A549 (cell line): Measurements from ENCODE around the gene ZNF385B. TPM values are rescaled to one million over a fixed set of nuclear protein-coding genes. Genes with fewer than 3 reads are reported as not detected.

Source experiments
- ATAC-seq, 2 experiments: fragments of 200-7000 bp in 1 of 2; fragments of >200 bp in 1 of 2; cut with Nextera tagmentation in 1 of 2; cut with Tn5 transposase in 1 of 2; 3 replicates each; pipeline versions ENCODE4 v1.8.0 to v1.9.1; 2018 to 2020; ENCODE audit warnings: mild to moderate bottlenecking in 1 of 2, moderate library complexity in 1 of 2
- CTCF ChIA-PET: fragments of 300-600 bp; sonication (Branson Sonifier 250); formaldehyde crosslinking; extraction: SDS; loops from one replicate; lab custom pipeline; 2021; ENCODE audit warnings: antibody characterized with exemption, inconsistent platforms; lab: Yijun Ruan, JAX
- POLR2A ChIA-PET: fragments of 350-600 bp; formaldehyde crosslinking; extraction: SDS; loops from one replicate; lab custom pipeline; 2021; ENCODE audit warnings: antibody characterized with exemption, inconsistent platforms; lab: Yijun Ruan, JAX
- DNase-seq, 2 experiments: peaks; one replicate each; pipeline versions ENCODE4 v3.0.0 to v3.0.0-alpha.2; 2011 to 2016; ENCODE audit warnings: low read depth in 1 of 2, low spot score in 1 of 2
- FAIRE-seq: peaks from 2 replicates; lab custom pipeline; 2011; peaks lifted over from hg19 to GRCh38; lab: Jason Lieb, UNC
- H3K27ac ChIP-seq, 2 experiments: fragments of >200 bp; sonication (Bioruptor Twin); formaldehyde crosslinking; 3 replicates each; pipeline ENCODE4 v1.5.1; 2016 to 2017
- H3K4me1 ChIP-seq: fragments of >200 bp; sonication (Bioruptor Twin); formaldehyde crosslinking; 3 replicates; pipeline ENCODE4 v1.6.1; 2016
- H3K4me2 ChIP-seq: fragments of >200 bp; sonication (Bioruptor Twin); formaldehyde crosslinking; 3 replicates; pipeline ENCODE4 v1.6.1; 2016
- H3K4me3 ChIP-seq: fragments of >200 bp; sonication (Bioruptor Twin); formaldehyde crosslinking; 3 replicates; pipeline ENCODE4 v1.5.1; 2016
- H3K9me3 ChIP-seq: fragments of >200 bp; sonication (Bioruptor Twin); formaldehyde crosslinking; 3 replicates; pipeline ENCODE4 v1.6.1; 2016
- BHLHE40 ChIP-seq: IDR thresholded peaks from 2 replicates; pipeline ENCODE4 v1.6.1; 2012; ENCODE audit warnings: low read depth, low read length, inconsistent platforms
- CBX2 ChIP-seq: fragments of 200-600 bp; sonication (generic); IDR thresholded peaks from 2 replicates; pipeline ENCODE4 v1.6.1; 2016; ENCODE audit warnings: low read depth, mild to moderate bottlenecking, borderline replicate concordance
- CBX8 ChIP-seq: fragments of 200-600 bp; sonication (generic); IDR thresholded peaks from 2 replicates; pipeline ENCODE4 v1.6.1; 2016
- CEBPB ChIP-seq, 2 experiments: fragments of >200 bp in 1 of 2; sonication (Bioruptor Twin) in 1 of 2; formaldehyde crosslinking in 1 of 2; IDR thresholded peaks; 2 replicates each; pipeline ENCODE4 v1.6.1; 2012 to 2016
- CHD4 ChIP-seq: fragments of 200-600 bp; sonication (generic); IDR thresholded peaks from 2 replicates; pipeline ENCODE4 v1.6.1; 2016; ENCODE audit warnings: antibody characterized with exemption, mild to moderate bottlenecking, borderline replicate concordance
- CTCF ChIP-seq: fragments of >200 bp; sonication (Bioruptor Twin); formaldehyde crosslinking; IDR thresholded peaks from 3 replicates; pipeline ENCODE4 v1.5.1; 2016
- EHF ChIP-seq: fragments of 250-450 bp; sonication (Bioruptor Pico); IDR thresholded peaks from 2 replicates; pipeline ENCODE4 v1.5.0; 2020; ENCODE audit warnings: mild to moderate bottlenecking
- ELK1 ChIP-seq: fragments of 150-350 bp; IDR thresholded peaks from 2 replicates; pipeline ENCODE4 v1.6.1; 2014; ENCODE audit warnings: low read depth, mild to moderate bottlenecking, low read length
- FOSL2 ChIP-seq, 2 experiments: fragments of 450-650 bp in 1 of 2; fragments of >200 bp in 1 of 2; sonication (Bioruptor Twin) in 1 of 2; formaldehyde crosslinking; IDR thresholded peaks; 2 replicates each; pipeline versions ENCODE4 v1.5.0 to v1.6.1; 2016 to 2020; ENCODE audit warnings: mild to moderate bottlenecking in 1 of 2, moderate library complexity in 1 of 2
- HOXA7 ChIP-seq: fragments of 250-450 bp; sonication (Bioruptor Pico); IDR thresholded peaks from 2 replicates; pipeline ENCODE4 v1.5.0; 2020; ENCODE audit warnings: mild to moderate bottlenecking, moderate library complexity
- HOXB13 ChIP-seq: fragments of 250-450 bp; sonication (Bioruptor Pico); IDR thresholded peaks from 2 replicates; pipeline ENCODE4 v1.5.0; 2020; ENCODE audit warnings: low read depth, mild to moderate bottlenecking, moderate library complexity
- HOXB5 ChIP-seq: fragments of 250-450 bp; sonication (Bioruptor Pico); IDR thresholded peaks from 2 replicates; pipeline ENCODE4 v1.5.0; 2020; ENCODE audit warnings: mild to moderate bottlenecking, moderate library complexity
- JUNB ChIP-seq: fragments of >200 bp; sonication (Bioruptor Twin); formaldehyde crosslinking; IDR thresholded peaks from 2 replicates; pipeline ENCODE4 v1.6.1; 2016
- KDM1A ChIP-seq: fragments of 200-600 bp; sonication (generic); IDR thresholded peaks from 2 replicates; pipeline ENCODE4 v1.6.1; 2016; ENCODE audit warnings: low read depth, mild to moderate bottlenecking
- MAFK ChIP-seq: fragments of 450-650 bp; IDR thresholded peaks from 2 replicates; pipeline ENCODE4 v1.6.1; 2014; ENCODE audit not compliant: partially characterized antibody
- MYC ChIP-seq: IDR thresholded peaks from 2 replicates; pipeline ENCODE4 v1.6.1; 2012; ENCODE audit warnings: mild to moderate bottlenecking, inconsistent platforms, low read length, improper control_type of control experiment, borderline replicate concordance
- NFE2L2 ChIP-seq: fragments of 150-350 bp; conservative IDR thresholded peaks from 2 replicates; pipeline ENCODE4 v1.6.1; 2014; ENCODE audit warnings: low read length
- NPAS2 ChIP-seq: fragments of 250-450 bp; sonication (Bioruptor Pico); IDR thresholded peaks from 2 replicates; pipeline ENCODE4 v1.8.0; 2022; ENCODE audit warnings: mild to moderate bottlenecking, moderate library complexity, borderline replicate concordance
- NR3C1 ChIP-seq: fragments of >200 bp; sonication (Bioruptor Twin); formaldehyde crosslinking; IDR thresholded peaks from 3 replicates; pipeline ENCODE4 v1.6.1; 2017
- PBX3 ChIP-seq: IDR thresholded peaks from 2 replicates; pipeline ENCODE4 v1.6.1; 2012
- PHF8 ChIP-seq: fragments of 200-600 bp; sonication (generic); IDR thresholded peaks from 2 replicates; pipeline ENCODE4 v1.6.1; 2016; ENCODE audit warnings: low read depth, mild to moderate bottlenecking, antibody characterized with exemption, moderate library complexity, borderline replicate concordance
- POLR2AphosphoS2 ChIP-seq: conservative IDR thresholded peaks from 2 replicates; pipeline ENCODE4 v1.6.1; 2012; ENCODE audit warnings: low read length, improper control_type of control experiment, inconsistent platforms
- RFX5 ChIP-seq: fragments of 450-650 bp; IDR thresholded peaks from 2 replicates; pipeline ENCODE4 v1.7.1; 2014; ENCODE audit warnings: antibody characterized with exemption, mild to moderate bottlenecking, moderate library complexity
- SREBF2 ChIP-seq: fragments of 450-650 bp; IDR thresholded peaks from 2 replicates; pipeline ENCODE4 v1.6.1; 2014; ENCODE audit warnings: mild to moderate bottlenecking, moderate library complexity
- ZFP36 ChIP-seq: fragments of 450-650 bp; IDR thresholded peaks from 2 replicates; pipeline ENCODE4 v1.6.1; 2014; ENCODE audit warnings: borderline replicate concordance; ENCODE audit not compliant: partially characterized antibody
- WGBS: methylation state at CpG from one replicate; pipeline ENCODE4 v1.1.6; 2017; ENCODE audit errors: missing lambda C conversion rate; 5-methylcytosine and 5-hydroxymethylcytosine counted together
- polyA plus RNA-seq, 4 experiments: library from polyadenylated mRNA; depleted of rRNA in 3 of 4; stranded (reverse); fragments of >200 nt; fragmentation: RNase III in 1 of 4; extraction: RNeasy Plus Mini Kit Qiagen cat#74134 plus additional on column Dnase treatment in 1 of 4; gene quantifications; 2 replicates in 3 of 4; 3 replicates in 1 of 4; pipeline ENCODE4 v1.2.3, GENCODE V29; 2011 to 2017
- TF ChIP-seq, protein P1 (sequence below): fragments of 250-450 bp; sonication (Bioruptor Pico); IDR thresholded peaks from 2 replicates; pipeline ENCODE4 v1.5.0; 2020; ENCODE audit warnings: low read depth, mild to moderate bottlenecking, moderate library complexity

Gene ZNF385B
- polyA plus RNA-seq, 2 of the 4 experiments (the other 2 are of a cell fraction), result not detected

GRCh38 chr2:179715871-179716270 lies 145.5 kb downstream of the ZNF385B start (continued):
- TF ChIP-seq CHD4 (no peak), CTCF (no peak)

- 9% methylated on average over 1 of the region's 1 CpG for WGBS
- H3K4me2 ChIP-seq, result no peak overlapping the region
- no peak overlapping the region for H3K4me3 ChIP-seq
- CTCF ChIA-PET, result no interaction called here
- FAIRE-seq, result no peak
- no peaks in the 10 kb centered on the region for H3K9me3 ChIP-seq
- POLR2A ChIA-PET, result no interaction called here
- no peaks in the 10 kb centered on the region for H3K4me1 ChIP-seq
- TF ChIP-seq NFE2L2, result no peak
- no peak for TF ChIP-seq CBX2
- no peak for TF ChIP-seq RFX5
- no peak for TF ChIP-seq ELK1
- TF ChIP-seq PHF8, result no peak
- no peak for TF ChIP-seq BHLHE40
- TF ChIP-seq POLR2AphosphoS2, result no peak
- TF ChIP-seq JUNB, result no peak
- TF ChIP-seq CHD4, result no peak
- TF ChIP-seq ZFP36, result no peak
- TF ChIP-seq HOXA7 (CRISPR knock-in tag), result no peak
- no peak for TF ChIP-seq NPAS2 (CRISPR knock-in tag)
- TF ChIP-seq MYC, result no peak
- TF ChIP-seq MAFK, result no peak
- TF ChIP-seq PBX3, result no peak
- TF ChIP-seq HOXB5 (CRISPR knock-in tag), result no peak
- TF ChIP-seq HOXB13 (CRISPR knock-in tag), result no peak
- no peak for TF ChIP-seq FOSL2 (IDR thresholded peaks at IDR 0.05)
- no peak for TF ChIP-seq FOSL2 (CRISPR knock-in tag; IDR thresholded peaks at IDR 0.05)
- no peak for TF ChIP-seq CBX8
- no peak overlapping the region for H3K27ac ChIP-seq
- no peak for ATAC-seq
- DNase-seq, result no peak
Measured at GRCh38 chr2:179715196-179715595, 146.2 kb downstream of the ZNF385B start.

- no peak overlapping the region for H3K4me2 ChIP-seq
- ChIA-PET CTCF (no interaction called here), POLR2A (no interaction called here)
- H3K27ac ChIP-seq, result no peak overlapping the region
- no peaks in the 10 kb centered on the region for H3K4me1 ChIP-seq
- FAIRE-seq, result no peak
- no peak for ATAC-seq
- no peak overlapping the region for H3K4me3 ChIP-seq
- TF ChIP-seq EHF (CRISPR knock-in tag) (no peak), RFX5 (no peak), CEBPB (IDR thresholded peaks at IDR 0.05) (no peak), KDM1A (no peak), SREBF2 (no peak), NR3C1 (no peak)
- TF ChIP-seq, protein P1, sequence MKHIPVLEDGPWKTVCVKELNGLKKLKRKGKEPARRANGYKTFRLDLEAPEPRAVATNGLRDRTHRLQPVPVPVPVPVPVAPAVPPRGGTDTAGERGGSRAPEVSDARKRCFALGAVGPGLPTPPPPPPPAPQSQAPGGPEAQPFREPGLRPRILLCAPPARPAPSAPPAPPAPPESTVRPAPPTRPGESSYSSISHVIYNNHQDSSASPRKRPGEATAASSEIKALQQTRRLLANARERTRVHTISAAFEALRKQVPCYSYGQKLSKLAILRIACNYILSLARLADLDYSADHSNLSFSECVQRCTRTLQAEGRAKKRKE, result no peak
- TF ChIP-seq, all 56 proteins: peak for 0
- H3K9me3 ChIP-seq, result no peaks in the 10 kb centered on the region
- no peak for DNase-seq
- WGBS, result 21% methylated on average over 3 of the region's 4 CpGs
Measured at GRCh38 chr2:179712825-179713224, 148.6 kb downstream of the ZNF385B start.
